ENCODE data around the gene TBC1D2. TPM values are rescaled to one million over a fixed set of nuclear protein-coding genes. Genes with fewer than 3 reads are reported as not detected.

The TBC1D2 gene
- total and polyA plus RNA-seq, 10 of the 15 experiments (the other 5 are each of a cell fraction or from before 2014, with no cell fraction given): 0.04 to 1.6 (median 1.1) TPM

DNA sequence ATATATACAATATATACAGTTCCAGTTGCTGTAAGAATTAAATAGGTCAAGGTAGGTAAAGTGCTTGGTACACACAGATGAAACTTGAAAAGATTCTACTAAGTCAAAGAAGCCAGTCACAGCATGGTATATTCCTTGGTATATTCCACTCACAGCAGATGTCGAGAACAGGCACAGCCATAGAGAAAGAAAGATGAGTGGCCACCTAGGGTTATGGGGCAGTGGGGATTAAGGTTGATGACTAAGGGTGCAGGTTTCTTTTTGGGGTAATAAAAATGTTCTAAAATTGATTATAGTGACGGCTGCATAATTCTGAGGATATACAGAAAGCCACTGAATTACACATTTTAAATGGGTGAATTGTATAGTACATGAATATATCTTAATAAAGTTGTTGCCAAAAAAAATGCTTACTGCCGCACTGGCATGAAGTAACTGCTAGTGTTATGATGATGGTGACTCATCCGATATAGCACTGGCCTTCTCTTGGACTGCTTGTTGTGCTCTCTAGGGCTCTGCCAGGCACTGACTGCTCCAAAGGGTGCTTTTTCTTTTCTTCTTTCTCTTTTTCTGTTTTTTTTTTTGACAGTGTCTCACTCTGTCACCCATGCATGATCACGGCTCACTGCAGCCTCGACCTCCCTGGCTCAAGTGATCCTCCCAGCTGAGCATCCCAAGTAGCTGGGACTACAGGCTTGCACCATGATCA lies 23.5 kb downstream of the TBC1D2 start:
- H3K9me3 ChIP-seq (replicated peaks; ENCODE audit: control insufficient read depth, insufficient read depth, low read length): no peaks in the 10 kb centered on the region
- no peak overlapping the region for H3K4me2 ChIP-seq (ENCODE audit: control insufficient read depth, insufficient read depth)
- in situ Hi-C loops (cut with MboI): no loop called here
- ATAC-seq (no peak), DNase-seq (ENCODE audit: low read depth, low spot score) (no peak), FAIRE-seq (no peak)
- no peaks in the 10 kb centered on the region for H3K36me3 ChIP-seq (ENCODE audit: control insufficient read depth in 2 of 2, insufficient read depth in 2 of 2, low read length in 1 of 2)
- H2AFZ ChIP-seq (ENCODE audit: control insufficient read depth, low read depth, low read length): no peak overlapping the region
- CTCF ChIA-PET: no interaction called here
- POLR2A ChIA-PET: interaction anchor here (0.6 kb wide), 3 partner anchors 186 to 306 kb away, joined by 3 to 5 read pairs (median 4); no protein-coding TSS in a partner anchor
- intact Hi-C loops (cut with micrococcal nuclease; ENCODE audit: unreplicated experiment): no loop called here
- no peak overlapping the region for H3K4me3 ChIP-seq
- no peak for TF ChIP-seq SIX5 (IDR thresholded peaks at IDR 0.05; ENCODE audit: low read depth, low read length, severe bottlenecking)
- no peak for TF ChIP-seq MTA2 (IDR thresholded peaks at IDR 0.05; ENCODE audit: low read depth)
- TF ChIP-seq, protein P1, sequence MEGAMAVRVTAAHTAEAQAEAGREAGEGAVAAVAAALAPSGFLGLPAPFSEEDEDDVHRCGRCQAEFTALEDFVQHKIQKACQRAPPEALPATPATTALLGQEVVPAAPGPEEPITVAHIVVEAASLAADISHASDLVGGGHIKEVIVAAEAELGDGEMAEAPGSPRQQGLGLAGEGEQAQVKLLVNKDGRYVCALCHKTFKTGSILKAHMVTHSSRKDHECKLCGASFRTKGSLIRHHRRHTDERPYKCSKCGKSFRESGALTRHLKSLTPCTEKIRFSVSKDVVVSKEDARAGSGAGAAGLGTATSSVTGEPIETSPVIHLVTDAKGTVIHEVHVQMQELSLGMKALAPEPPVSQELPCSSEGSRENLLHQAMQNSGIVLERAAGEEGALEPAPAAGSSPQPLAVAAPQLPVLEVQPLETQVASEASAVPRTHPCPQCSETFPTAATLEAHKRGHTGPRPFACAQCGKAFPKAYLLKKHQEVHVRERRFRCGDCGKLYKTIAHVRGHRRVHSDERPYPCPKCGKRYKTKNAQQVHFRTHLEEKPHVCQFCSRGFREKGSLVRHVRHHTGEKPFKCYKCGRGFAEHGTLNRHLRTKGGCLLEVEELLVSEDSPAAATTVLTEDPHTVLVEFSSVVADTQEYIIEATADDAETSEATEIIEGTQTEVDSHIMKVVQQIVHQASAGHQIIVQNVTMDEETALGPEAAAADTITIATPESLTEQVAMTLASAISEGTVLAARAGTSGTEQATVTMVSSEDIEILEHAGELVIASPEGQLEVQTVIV (IDR thresholded peaks at IDR 0.05; ENCODE audit: borderline replicate concordance, partially characterized antibody): no peak
- TF ChIP-seq IKZF2 (IDR thresholded peaks at IDR 0.05): no peak
- no peaks in the 10 kb centered on the region for H3K27me3 ChIP-seq (replicated peaks in 1 of 2; ENCODE audit: control insufficient read depth in 2 of 2, insufficient read depth in 2 of 2, low read length in 1 of 2)
- H3K9ac ChIP-seq (ENCODE audit: control insufficient read depth, insufficient read depth, low read length): no peak overlapping the region
- no peaks in the 10 kb centered on the region for H3K79me2 ChIP-seq (ENCODE audit: control insufficient read depth, insufficient read depth, low read length)
- RAD21 ChIA-PET (ENCODE audit: unreplicated experiment): interaction anchor here (0.6 kb wide), 1 partner anchor 178 kb away, joined by 4 read pairs; no protein-coding TSS in a partner anchor
- peaks cover 7% of the 10 kb centered on the region; the same call in 1 of the 2 replicates for H3K4me1 ChIP-seq (ENCODE audit: control insufficient read depth, insufficient read depth, low read length)
- no TSS peak for BruUV-seq (replicated peaks)
- SMC1A ChIA-PET (ENCODE audit: uncharacterized antibody, unreplicated experiment): interaction anchor here (0.6 kb wide), 1 partner anchor 44 kb away, joined by 3 read pairs; no protein-coding TSS in a partner anchor
- 66% methylated on average over 5 of the region's 6 CpGs for WGBS (ENCODE audit: insufficient coverage, insufficient replicate concordance, low lambda C conversion rate, missing lambda C conversion rate)
- H3K27ac ChIP-seq (ENCODE audit: control insufficient read depth, insufficient read depth): no peak overlapping the region
- H4K20me1 ChIP-seq (ENCODE audit: control insufficient read depth, insufficient read depth): no peaks in the 10 kb centered on the region
